Activated CD4-positive, alpha-beta T cell treated with anti-CD3 and anti-CD28 coated beads, Interleukin-2, amount 10 ng/mL, durations not matched to agents 24 days and 14 days (primary cell): ENCODE results near the gene TLR5. TPM values are rescaled to one million over a fixed set of nuclear protein-coding genes. Genes with fewer than 3 reads are reported as not detected.

ENCODE experiments used
- DNase-seq: peaks from one replicate; pipeline ENCODE4 v3.0.0; 2022
- H3K27ac Mint-ChIP-seq: one replicate; pipeline ENCODE4 v1.8.0; 2022; ENCODE audit warnings: mild to moderate bottlenecking, mixed read lengths
- H3K27me3 Mint-ChIP-seq: one replicate; pipeline ENCODE4 v1.8.0; 2022; ENCODE audit warnings: mixed read lengths
- H3K36me3 Mint-ChIP-seq: one replicate; pipeline ENCODE4 v1.8.0; 2022; ENCODE audit warnings: low read depth, mild to moderate bottlenecking, mixed read lengths
- H3K4me1 Mint-ChIP-seq: one replicate; pipeline ENCODE4 v1.8.0; 2021; ENCODE audit warnings: mixed read lengths
- H3K4me3 Mint-ChIP-seq: one replicate; pipeline ENCODE4 v1.8.0; 2022; ENCODE audit warnings: mild to moderate bottlenecking, moderate library complexity, mixed read lengths
- H3K9me3 Mint-ChIP-seq: one replicate; pipeline ENCODE4 v1.8.0; 2021; ENCODE audit warnings: mixed read lengths
- intact Hi-C: fragments of 100-400 bp; cut with micrococcal nuclease; formaldehyde crosslinking; loops from one replicate; pipeline ENCODE4 v1.15.1; 2023
- total RNA-seq: library from RNA; stranded (reverse); gene quantifications from 2 replicates; pipeline ENCODE4 v1.2.3, GENCODE V29; 2022

Gene TLR5
- total RNA-seq, 1 donor from 2014 or later = not detected

DNA sequence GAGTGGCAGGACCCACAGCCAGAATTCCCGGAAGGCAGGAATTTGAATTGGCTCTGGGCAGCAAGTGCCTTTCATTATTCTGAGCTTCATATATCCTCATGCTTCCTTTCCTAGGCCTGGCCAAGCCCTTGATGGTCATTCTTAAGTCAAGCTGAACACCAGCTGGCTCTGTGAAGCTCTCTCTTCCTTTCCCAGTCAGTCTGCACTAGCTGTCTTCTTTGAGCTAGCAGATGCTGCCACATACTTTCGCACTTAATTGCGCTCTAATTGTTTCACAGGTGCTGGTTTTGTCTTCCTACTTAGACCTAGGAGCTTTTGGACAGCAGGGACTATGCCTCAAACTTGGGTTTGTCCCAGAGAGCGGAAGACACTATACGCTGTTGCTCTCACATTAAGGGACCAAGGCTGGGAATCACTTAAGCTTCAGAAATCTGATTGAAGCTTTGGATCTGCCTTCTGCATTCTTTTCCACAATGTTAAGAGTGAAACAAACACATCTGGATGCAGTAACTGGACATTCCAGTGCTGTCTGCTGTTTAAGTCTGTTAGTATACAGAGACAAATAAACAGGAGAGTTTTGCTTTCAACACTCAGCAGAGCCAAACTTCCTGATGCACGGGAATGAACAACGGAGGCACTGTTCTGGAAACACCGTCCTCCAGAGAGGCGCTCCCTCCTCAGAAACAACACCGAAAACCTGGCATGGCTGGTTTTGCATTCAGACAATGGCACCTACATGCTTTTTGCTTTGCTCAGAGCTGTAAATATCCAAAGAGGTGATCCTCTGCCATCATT, 2.2 kb downstream of the TLR5 start:
- Mint-ChIP-seq H3K27ac (no peak overlapping the region), H3K4me3 (no peak overlapping the region), H3K4me1 (peaks cover 10% of the 10 kb centered on the region), H3K9me3 (peaks cover 2% of the 10 kb centered on the region), H3K27me3 (peaks cover 21% of the 10 kb centered on the region), H3K36me3 (no peaks in the 10 kb centered on the region)
- intact Hi-C loops = no loop called here
- DNase-seq = no peak

GRCh38 chr1:223137455-223138085, 5.5 kb downstream of the TLR5 start:
- intact Hi-C loops = no loop called here
- no peak for DNase-seq
- Mint-ChIP-seq H3K27ac (no peak overlapping the region), H3K9me3 (no peaks in the 10 kb centered on the region), H3K36me3 (no peaks in the 10 kb centered on the region), H3K4me1 (peaks cover under 1% of the 10 kb centered on the region), H3K4me3 (no peak overlapping the region), H3K27me3 (peaks cover 44% of the 10 kb centered on the region)

DNA sequence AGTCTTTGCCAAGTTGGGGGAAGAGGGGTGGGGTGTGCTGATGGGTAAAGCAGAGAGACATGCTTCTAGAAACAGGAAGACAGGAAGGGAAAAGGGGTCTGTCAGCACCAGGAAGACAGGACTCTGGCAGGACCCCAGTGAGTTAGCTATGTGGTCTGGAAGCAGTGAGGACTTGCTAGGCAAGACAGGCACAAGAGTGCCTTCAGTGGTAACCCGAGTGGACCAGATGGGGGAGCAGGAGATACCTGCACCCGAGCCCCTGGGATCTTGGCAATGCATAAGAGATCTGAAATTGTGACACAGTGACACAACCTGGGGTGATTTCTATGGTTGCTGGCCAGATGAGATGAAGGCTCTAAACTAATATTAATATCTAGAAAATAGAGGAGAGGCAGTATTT, 7.0 kb downstream of the TLR5 start:
- H3K9me3 Mint-ChIP-seq = no peaks in the 10 kb centered on the region
- H3K27ac Mint-ChIP-seq = no peak overlapping the region
- H3K36me3 Mint-ChIP-seq = no peaks in the 10 kb centered on the region
- intact Hi-C loops = no loop called here
- H3K4me1 Mint-ChIP-seq = no peaks in the 10 kb centered on the region
- no peak overlapping the region for H3K4me3 Mint-ChIP-seq
- H3K27me3 Mint-ChIP-seq = peaks cover 50% of the 10 kb centered on the region
- DNase-seq = no peak

DNA sequence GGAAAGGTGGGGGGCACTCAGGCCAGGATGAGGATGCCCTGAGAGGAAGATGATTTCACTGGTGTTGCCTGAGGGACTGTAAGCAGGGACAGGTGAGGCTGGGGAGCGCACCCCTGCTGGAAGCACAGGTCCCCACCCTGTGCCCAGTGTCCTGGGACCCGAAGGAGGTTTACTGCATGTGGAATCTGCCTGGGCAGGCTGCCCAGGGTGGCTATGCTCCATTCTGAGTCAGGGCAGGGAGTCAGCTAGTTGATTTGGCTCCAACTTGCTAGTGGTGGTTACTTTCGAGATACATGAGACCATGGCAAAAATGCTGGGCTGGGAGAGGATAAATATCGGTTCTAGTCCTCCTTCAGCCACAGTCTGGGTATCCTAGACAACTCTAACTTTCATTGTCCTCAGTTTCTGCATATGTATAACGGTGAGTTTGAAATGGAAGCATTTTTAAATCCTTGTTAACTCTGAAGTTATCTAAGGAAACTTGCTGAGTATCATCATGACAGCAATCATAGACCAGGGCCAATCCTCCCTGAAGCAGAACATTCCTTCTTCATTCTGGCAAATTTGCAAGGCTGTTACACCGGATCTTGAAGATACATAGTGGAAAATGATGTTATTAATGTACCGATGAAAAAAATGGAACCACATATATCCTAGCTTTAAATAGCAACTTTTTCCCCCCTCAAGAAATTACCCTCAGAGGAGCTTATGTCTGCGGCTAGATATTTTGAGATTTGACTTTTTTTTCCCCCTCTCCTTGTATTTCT, 7.7 kb downstream of the TLR5 start:
- peaks cover 58% of the 10 kb centered on the region for H3K27me3 Mint-ChIP-seq
- no peaks in the 10 kb centered on the region for H3K9me3 Mint-ChIP-seq
- intact Hi-C loops = loop anchor here (2.0 kb wide), 1 partner anchor 549 kb away; no protein-coding TSS in a partner anchor
- H3K36me3 Mint-ChIP-seq = no peaks in the 10 kb centered on the region
- H3K4me3 Mint-ChIP-seq = no peak overlapping the region
- H3K4me1 Mint-ChIP-seq = no peaks in the 10 kb centered on the region
- DNase-seq = no peak
- no peak overlapping the region for H3K27ac Mint-ChIP-seq

DNA sequence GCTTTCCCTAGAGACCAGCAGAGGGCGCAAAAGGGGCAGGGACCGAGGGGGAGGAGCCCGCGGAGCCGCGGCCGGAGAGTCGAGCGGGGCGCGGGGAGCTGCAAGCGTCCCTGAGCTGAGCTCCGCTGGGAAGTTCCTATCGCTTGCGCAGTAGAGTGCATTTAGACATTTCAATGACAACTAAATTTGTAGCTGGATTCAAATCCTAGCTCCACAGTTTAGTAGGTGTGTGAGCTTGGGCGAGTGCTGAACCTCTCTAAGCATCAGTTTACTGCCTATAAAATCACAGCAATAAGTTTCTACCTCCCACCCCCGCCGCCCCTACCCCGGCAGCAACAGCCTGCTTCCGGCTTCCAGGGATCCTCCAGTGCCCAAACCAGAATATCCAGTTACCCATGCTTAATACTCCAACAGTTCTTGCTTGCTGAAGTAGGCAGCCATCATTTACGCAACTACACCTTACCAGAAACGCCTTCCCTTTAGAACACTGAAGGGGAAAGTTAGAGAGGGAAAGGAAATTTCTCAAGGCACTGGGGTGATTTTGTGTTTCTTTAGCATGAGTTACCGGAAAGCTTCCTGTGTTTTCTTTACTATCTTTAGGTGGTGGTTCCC, 9.1 kb downstream of the TLR5 start:
- Mint-ChIP-seq H3K27me3 (peaks cover 59% of the 10 kb centered on the region), H3K27ac (no peak overlapping the region), H3K4me1 (peaks cover 2% of the 10 kb centered on the region), H3K36me3 (no peaks in the 10 kb centered on the region), H3K9me3 (no peaks in the 10 kb centered on the region), H3K4me3 (peak overlapping the region; percentile 13)
- intact Hi-C loops = loop anchor here (1.0 to 5.0 kb wide), 5 partner anchors 9 to 551 kb away; partner anchors contain the start of gene TLR5
- DNase-seq = peak; percentile 93

GRCh38 chr1:223133306-223133823, 9.7 kb downstream of the TLR5 start:
- intact Hi-C loops = loop anchor here (1.0 to 5.0 kb wide), 4 partner anchors 10 to 230 kb away; partner anchors contain the start of gene TLR5
- Mint-ChIP-seq H3K36me3 (no peaks in the 10 kb centered on the region), H3K27me3 (peaks cover 60% of the 10 kb centered on the region), H3K4me3 (peak overlapping the region; percentile 13), H3K27ac (no peak overlapping the region), H3K9me3 (no peaks in the 10 kb centered on the region), H3K4me1 (peaks cover 2% of the 10 kb centered on the region)
- DNase-seq = no peak

GRCh38 chr1:223129229-223129901, 13.7 kb downstream of the TLR5 start:
- Mint-ChIP-seq H3K27me3 (peaks cover 29% of the 10 kb centered on the region), H3K27ac (no peak overlapping the region), H3K4me1 (peaks cover 2% of the 10 kb centered on the region), H3K36me3 (no peaks in the 10 kb centered on the region), H3K9me3 (no peaks in the 10 kb centered on the region), H3K4me3 (peak overlapping the region; percentile 59)
- DNase-seq = peak; percentile 90
- intact Hi-C loops = no loop called here

GRCh38 chr1:223126741-223127140, 16.3 kb downstream of the TLR5 start:
- intact Hi-C loops = no loop called here
- Mint-ChIP-seq H3K9me3 (no peaks in the 10 kb centered on the region), H3K4me3 (no peak overlapping the region), H3K27ac (no peak overlapping the region), H3K36me3 (no peaks in the 10 kb centered on the region), H3K27me3 (peaks cover 25% of the 10 kb centered on the region), H3K4me1 (peaks cover 8% of the 10 kb centered on the region)
- DNase-seq = no peak

DNA sequence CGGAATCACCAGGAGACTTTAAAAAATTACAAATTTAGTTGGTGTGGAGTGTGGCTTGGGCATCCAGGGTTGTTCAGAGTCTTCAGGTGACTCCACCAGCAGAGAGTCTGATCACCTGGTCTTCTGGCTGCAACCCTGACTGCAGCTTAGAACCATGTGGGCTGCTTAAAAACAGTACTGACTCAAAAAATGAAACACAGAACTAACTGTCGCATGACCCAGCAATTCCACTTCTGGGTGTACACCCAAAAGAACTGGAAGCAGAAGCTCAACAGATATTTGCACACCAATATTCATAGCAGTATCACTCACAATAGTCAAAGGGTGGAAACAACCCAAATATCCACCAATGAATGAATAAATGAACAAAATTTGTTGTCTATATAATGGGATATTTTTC, 17.3 kb downstream of the TLR5 start:
- Mint-ChIP-seq H3K4me3 (no peak overlapping the region), H3K9me3 (no peaks in the 10 kb centered on the region), H3K27ac (no peak overlapping the region), H3K27me3 (peaks cover 18% of the 10 kb centered on the region), H3K36me3 (no peaks in the 10 kb centered on the region), H3K4me1 (peaks cover 8% of the 10 kb centered on the region)
- no peak for DNase-seq
- intact Hi-C loops = no loop called here

- Mint-ChIP-seq H3K27me3 (peaks cover 8% of the 10 kb centered on the region), H3K4me1 (peaks cover 6% of the 10 kb centered on the region), H3K36me3 (no peaks in the 10 kb centered on the region), H3K4me3 (peak overlapping the region; percentile 65), H3K9me3 (no peaks in the 10 kb centered on the region), H3K27ac (no peak overlapping the region)
- DNase-seq = no peak
- intact Hi-C loops = loop anchor here (1.0 kb wide), 2 partner anchors 329 to 658 kb away; no protein-coding TSS in a partner anchor
These were observed 19.9 kb downstream of the TLR5 start for GRCh38 chr1:223123011-223123610.

DNA sequence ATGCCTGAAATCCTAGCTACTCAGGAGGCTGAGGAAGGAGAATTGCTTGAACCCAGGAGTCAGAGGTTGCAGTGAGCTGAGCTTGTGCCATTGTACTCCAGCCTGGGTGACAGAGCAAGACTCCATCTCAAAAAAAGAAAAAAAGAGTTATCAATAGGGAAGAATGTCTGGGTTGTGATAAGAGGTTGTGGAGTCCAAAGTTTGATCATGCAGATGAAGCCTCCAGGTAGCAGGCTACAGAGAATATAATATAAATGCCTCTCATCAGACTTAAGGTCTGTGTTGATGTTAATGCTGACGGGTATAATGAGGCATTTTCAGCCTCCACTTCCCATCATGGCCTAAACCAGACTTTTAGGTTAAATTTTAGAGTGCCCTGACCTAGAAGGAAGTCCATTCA, 24.6 kb downstream of the TLR5 start:
- Mint-ChIP-seq H3K27ac (no peak overlapping the region), H3K27me3 (peaks cover 3% of the 10 kb centered on the region), H3K4me1 (peaks cover 3% of the 10 kb centered on the region), H3K36me3 (no peaks in the 10 kb centered on the region), H3K4me3 (no peak overlapping the region), H3K9me3 (peaks cover 8% of the 10 kb centered on the region)
- intact Hi-C loops = no loop called here
- DNase-seq = no peak

GRCh38 chr1:223116950-223117349, 26.1 kb downstream of the TLR5 start:
- Mint-ChIP-seq H3K36me3 (no peaks in the 10 kb centered on the region), H3K4me1 (no peaks in the 10 kb centered on the region), H3K4me3 (no peak overlapping the region), H3K9me3 (peaks cover 8% of the 10 kb centered on the region), H3K27ac (no peak overlapping the region), H3K27me3 (peaks cover under 1% of the 10 kb centered on the region)
- no peak for DNase-seq
- intact Hi-C loops = no loop called here

DNA sequence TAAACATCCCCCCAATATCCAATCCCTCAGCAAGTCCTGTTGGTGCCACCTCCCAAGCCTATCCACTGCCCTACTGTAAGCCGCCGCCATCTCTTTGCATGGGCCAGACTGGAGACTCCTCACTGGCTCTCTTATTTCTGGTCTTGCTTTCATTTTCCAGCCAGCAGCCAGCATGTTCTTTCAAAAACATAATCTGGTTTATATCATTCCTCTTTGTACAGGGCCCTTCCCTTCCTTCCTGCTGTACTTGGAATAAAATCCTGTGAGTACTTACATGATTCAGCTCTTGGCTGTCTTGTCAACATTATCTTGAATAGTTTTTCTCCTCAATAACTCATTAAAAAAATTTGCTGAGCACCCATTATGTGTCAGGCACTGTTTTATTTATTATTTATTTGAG, 28.2 kb downstream of the TLR5 start:
- intact Hi-C loops = no loop called here

More for the DNA sequence above, 28.2 kb downstream of the TLR5 start:
- Mint-ChIP-seq H3K4me1 (peaks cover 1% of the 10 kb centered on the region), H3K4me3 (no peak overlapping the region), H3K27me3 (peaks cover 2% of the 10 kb centered on the region), H3K9me3 (peaks cover 8% of the 10 kb centered on the region), H3K27ac (no peak overlapping the region), H3K36me3 (no peaks in the 10 kb centered on the region)
- no peak for DNase-seq
